ENCODE results near the gene ATXN10.
"Not testable (repeated sequence)": the region's sequence is repeated elsewhere in the genome, so short reads cannot be mapped to it uniquely, and the experiment has no call there.

ATXN10 gene

GRCh38 chr22:45709866-45710265, 38.2 kb downstream of the ATXN10 start:
- no peak overlapping the region for H3K9ac ChIP-seq (ENCODE audit: low read length)
- H3K4me2 ChIP-seq (ENCODE audit: low read length): no peak overlapping the region
- H3K4me3 ChIP-seq (ENCODE audit: low read depth, low read length, poor library complexity, severe bottlenecking): no peak overlapping the region
- H4K20me1 ChIP-seq (ENCODE audit: insufficient read depth, low read length): no peaks in the 10 kb centered on the region
- no peaks in the 10 kb centered on the region for H3K9me3 ChIP-seq (ENCODE audit: low read length)
- H3K4me1 ChIP-seq (ENCODE audit: insufficient read depth, low read length, severe bottlenecking): peaks cover 9% of the 10 kb centered on the region
- TF ChIP-seq EZH2 (IDR thresholded peaks at IDR 0.05; ENCODE audit: borderline replicate concordance, low read length): no peak
- TF ChIP-seq, protein P1, sequence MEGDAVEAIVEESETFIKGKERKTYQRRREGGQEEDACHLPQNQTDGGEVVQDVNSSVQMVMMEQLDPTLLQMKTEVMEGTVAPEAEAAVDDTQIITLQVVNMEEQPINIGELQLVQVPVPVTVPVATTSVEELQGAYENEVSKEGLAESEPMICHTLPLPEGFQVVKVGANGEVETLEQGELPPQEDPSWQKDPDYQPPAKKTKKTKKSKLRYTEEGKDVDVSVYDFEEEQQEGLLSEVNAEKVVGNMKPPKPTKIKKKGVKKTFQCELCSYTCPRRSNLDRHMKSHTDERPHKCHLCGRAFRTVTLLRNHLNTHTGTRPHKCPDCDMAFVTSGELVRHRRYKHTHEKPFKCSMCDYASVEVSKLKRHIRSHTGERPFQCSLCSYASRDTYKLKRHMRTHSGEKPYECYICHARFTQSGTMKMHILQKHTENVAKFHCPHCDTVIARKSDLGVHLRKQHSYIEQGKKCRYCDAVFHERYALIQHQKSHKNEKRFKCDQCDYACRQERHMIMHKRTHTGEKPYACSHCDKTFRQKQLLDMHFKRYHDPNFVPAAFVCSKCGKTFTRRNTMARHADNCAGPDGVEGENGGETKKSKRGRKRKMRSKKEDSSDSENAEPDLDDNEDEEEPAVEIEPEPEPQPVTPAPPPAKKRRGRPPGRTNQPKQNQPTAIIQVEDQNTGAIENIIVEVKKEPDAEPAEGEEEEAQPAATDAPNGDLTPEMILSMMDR (IDR thresholded peaks at IDR 0.05; ENCODE audit: low read length): no peak
- H3K9me2 ChIP-seq (ENCODE audit: low read depth, low read length): no peaks in the 10 kb centered on the region
- peaks cover 96% of the 10 kb centered on the region for H3K36me3 ChIP-seq (ENCODE audit: insufficient read depth, low read length)
- H3K27ac ChIP-seq (ENCODE audit: low read depth, low read length, poor library complexity, severe bottlenecking): no peak overlapping the region
- H2AFZ ChIP-seq (ENCODE audit: low read length): no peak overlapping the region
- no peaks in the 10 kb centered on the region for H3F3A ChIP-seq (ENCODE audit: insufficient read depth, low read length)
- no peaks in the 10 kb centered on the region for H3K27me3 ChIP-seq (ENCODE audit: insufficient read depth, low read length)
- peaks cover 44% of the 10 kb centered on the region for H3K79me2 ChIP-seq (ENCODE audit: insufficient read depth, low read length)

DNA sequence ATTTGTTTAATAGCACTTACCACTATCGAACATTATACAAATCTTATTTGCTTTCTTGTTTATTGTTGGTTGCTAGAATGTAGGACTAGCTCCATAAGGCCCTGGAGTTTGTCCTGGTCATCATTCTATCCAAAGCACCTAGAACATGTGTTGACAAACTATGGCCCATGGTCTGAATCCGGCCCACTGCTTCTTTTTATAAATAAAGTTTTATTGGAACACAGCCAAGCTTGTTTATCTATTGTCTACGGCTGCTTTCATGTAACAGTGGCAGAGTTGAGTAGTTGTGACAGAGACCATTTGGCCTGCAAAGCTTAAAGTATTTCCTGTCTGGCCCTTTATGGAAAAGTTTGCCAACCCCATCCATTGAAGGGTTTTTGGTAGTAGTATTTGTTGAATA, 38.8 kb downstream of the ATXN10 start:
- TF ChIP-seq EZH2 (IDR thresholded peaks at IDR 0.05; ENCODE audit: borderline replicate concordance, low read length): no peak
- TF ChIP-seq, protein P1 (IDR thresholded peaks at IDR 0.05; ENCODE audit: low read length): no peak
- H3K9me3 ChIP-seq (ENCODE audit: low read length): no peaks in the 10 kb centered on the region
- no peaks in the 10 kb centered on the region for H3K9me2 ChIP-seq (ENCODE audit: low read depth, low read length)
- no peaks in the 10 kb centered on the region for H3K27me3 ChIP-seq (ENCODE audit: insufficient read depth, low read length)
- H3K4me3 ChIP-seq (ENCODE audit: low read depth, low read length, poor library complexity, severe bottlenecking): no peak overlapping the region
- no peaks in the 10 kb centered on the region for H3F3A ChIP-seq (ENCODE audit: insufficient read depth, low read length)
- H3K79me2 ChIP-seq (ENCODE audit: insufficient read depth, low read length): peaks cover 42% of the 10 kb centered on the region
- peaks cover 96% of the 10 kb centered on the region for H3K36me3 ChIP-seq (ENCODE audit: insufficient read depth, low read length)
- H3K27ac ChIP-seq (ENCODE audit: low read depth, low read length, poor library complexity, severe bottlenecking): no peak overlapping the region
- H3K4me2 ChIP-seq (ENCODE audit: low read length): no peak overlapping the region
- H3K4me1 ChIP-seq (ENCODE audit: insufficient read depth, low read length, severe bottlenecking): peaks cover 9% of the 10 kb centered on the region
- no peak overlapping the region for H3K9ac ChIP-seq (ENCODE audit: low read length)
- H4K20me1 ChIP-seq (ENCODE audit: insufficient read depth, low read length): no peaks in the 10 kb centered on the region
- H2AFZ ChIP-seq (ENCODE audit: low read length): no peak overlapping the region

DNA sequence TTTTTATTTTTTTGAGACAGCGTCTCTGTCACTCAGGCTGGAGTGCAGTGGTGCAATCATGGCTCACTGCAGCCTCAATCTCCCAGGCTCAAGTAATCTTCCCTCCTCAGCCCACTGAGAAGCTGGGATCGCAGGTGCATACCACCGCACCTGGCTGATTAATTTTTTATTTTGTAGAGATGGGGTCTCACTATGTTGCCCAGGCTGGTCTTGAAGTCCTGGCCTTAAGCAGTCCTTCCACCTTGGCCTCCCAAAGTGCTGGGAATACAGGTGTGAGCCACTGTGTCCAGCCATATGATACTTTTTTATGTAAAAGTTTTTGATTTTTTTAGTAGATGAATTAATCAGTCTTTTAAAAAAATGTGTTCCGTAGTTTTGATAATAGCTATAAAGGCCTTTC, 42.8 kb downstream of the ATXN10 start:
- H3K4me1 ChIP-seq (ENCODE audit: insufficient read depth, low read length, severe bottlenecking); H2AFZ ChIP-seq (ENCODE audit: low read length); H3F3A ChIP-seq (ENCODE audit: insufficient read depth, low read length); H4K20me1 ChIP-seq (ENCODE audit: insufficient read depth, low read length); H3K9me3 ChIP-seq (ENCODE audit: low read length); H3K4me2 ChIP-seq (ENCODE audit: low read length); H3K27ac ChIP-seq (ENCODE audit: low read depth, low read length, poor library complexity, severe bottlenecking); H3K9me2 ChIP-seq (ENCODE audit: low read depth, low read length); H3K9ac ChIP-seq (ENCODE audit: low read length); H3K4me3 ChIP-seq (ENCODE audit: low read depth, low read length, poor library complexity, severe bottlenecking); H3K27me3 ChIP-seq (ENCODE audit: insufficient read depth, low read length): not testable (repeated sequence)
- Histone ChIP-seq H3K79me2 (ENCODE audit: insufficient read depth, low read length) (peaks cover 28% of the 10 kb centered on the region; the same call in 1 of the 2 replicates), H3K36me3 (ENCODE audit: insufficient read depth, low read length) (peaks cover 96% of the 10 kb centered on the region)

- Histone ChIP-seq H3F3A (ENCODE audit: insufficient read depth, low read length) (no peaks in the 10 kb centered on the region), H2AFZ (ENCODE audit: low read length) (no peak overlapping the region), H3K79me2 (ENCODE audit: insufficient read depth, low read length) (peaks cover 25% of the 10 kb centered on the region; the same call in 1 of the 2 replicates), H4K20me1 (ENCODE audit: insufficient read depth, low read length) (no peaks in the 10 kb centered on the region), H3K36me3 (ENCODE audit: insufficient read depth, low read length) (peaks cover 98% of the 10 kb centered on the region), H3K4me3 (ENCODE audit: low read depth, low read length, poor library complexity, severe bottlenecking) (no peak overlapping the region), H3K4me1 (ENCODE audit: insufficient read depth, low read length, severe bottlenecking) (no peaks in the 10 kb centered on the region), H3K4me2 (ENCODE audit: low read length) (no peak overlapping the region), H3K9ac (ENCODE audit: low read length) (no peak overlapping the region), H3K9me2 (ENCODE audit: low read depth, low read length) (no peaks in the 10 kb centered on the region), H3K9me3 (ENCODE audit: low read length) (no peaks in the 10 kb centered on the region), H3K27me3 (ENCODE audit: insufficient read depth, low read length) (no peaks in the 10 kb centered on the region), H3K27ac (ENCODE audit: low read depth, low read length, poor library complexity, severe bottlenecking) (no peak overlapping the region)
- TF ChIP-seq, protein P1 (IDR thresholded peaks at IDR 0.05; ENCODE audit: low read length): no peak
- TF ChIP-seq EZH2 (IDR thresholded peaks at IDR 0.05; ENCODE audit: borderline replicate concordance, low read length): no peak
Observed at GRCh38 chr22:45717789-45718188, 46.2 kb downstream of the ATXN10 start.

All from OCI-LY1 (cell line).